HG02678 (cell line): ENCODE data around the gene PPP3R1.
A peak's percentile ranks its signal among the peaks of the same experiment; 100 is the strongest.

Experiments
- ATAC-seq: cut with Tn5 transposase; IDR thresholded peaks from one replicate; pipeline ENCODE4 v1.9.1; 2021; ENCODE audit warnings: mild to moderate bottlenecking, moderate library complexity; ENCODE audit not compliant: unreplicated experiment

Gene PPP3R1

DNA sequence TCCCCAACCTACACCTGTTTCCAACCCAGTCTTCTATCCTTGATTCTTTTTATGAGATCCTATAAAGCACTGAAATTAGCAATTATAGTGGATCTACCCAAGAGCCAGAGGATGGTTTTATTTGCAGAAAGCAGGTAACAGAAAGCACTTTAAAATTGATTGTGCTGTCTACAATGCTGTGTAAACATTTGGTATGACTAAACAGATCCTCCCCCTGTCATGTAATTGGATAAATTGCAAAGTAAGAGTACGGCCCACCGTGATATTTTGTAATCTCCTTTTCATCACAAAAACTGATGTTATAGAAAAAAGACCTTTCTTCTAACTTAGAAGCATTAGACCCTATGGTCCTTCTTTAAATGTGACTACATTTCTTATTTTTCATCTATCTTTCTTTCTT lies 11.3 kb upstream of the PPP3R1 start:
- no peak for ATAC-seq

- ATAC-seq, result no peak
These were observed 6.5 kb upstream of the PPP3R1 start for GRCh38 chr2:68258851-68259250.

GRCh38 chr2:68256093-68256450 lies 3.7 kb upstream of the PPP3R1 start:
- no peak for ATAC-seq

GRCh38 chr2:68253219-68254068 lies 1.1 kb upstream of the PPP3R1 start:
- ATAC-seq, result no peak

DNA sequence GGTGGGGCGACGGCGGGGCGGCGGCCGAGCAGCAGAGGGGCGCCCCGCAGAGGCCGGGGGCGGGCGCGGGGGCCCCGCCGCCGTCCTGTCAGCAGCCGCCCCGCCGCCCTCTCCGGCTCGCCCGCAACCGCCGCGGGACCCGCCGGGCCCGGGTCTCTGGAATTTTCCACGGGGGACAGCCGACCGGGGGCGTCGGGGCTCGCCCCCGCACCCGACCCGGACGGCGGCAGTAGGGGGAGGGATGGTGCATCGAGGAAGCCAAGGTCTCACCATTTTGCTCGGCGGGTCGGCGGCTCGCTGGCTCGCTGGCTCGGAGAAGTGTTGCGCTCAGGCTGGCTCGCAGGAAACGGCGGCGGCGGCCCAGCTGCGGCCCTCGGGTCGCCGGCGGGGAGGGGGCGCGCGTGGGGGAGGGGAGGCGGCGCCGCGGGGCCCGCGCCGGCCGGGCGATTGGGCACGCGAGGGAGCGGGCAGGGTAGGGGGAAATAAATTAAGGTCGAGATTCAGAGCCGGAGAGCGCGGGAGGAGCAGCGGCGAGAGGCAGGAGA lies 405 bp downstream of the PPP3R1 start:
- ATAC-seq, result peak; percentile 3

DNA sequence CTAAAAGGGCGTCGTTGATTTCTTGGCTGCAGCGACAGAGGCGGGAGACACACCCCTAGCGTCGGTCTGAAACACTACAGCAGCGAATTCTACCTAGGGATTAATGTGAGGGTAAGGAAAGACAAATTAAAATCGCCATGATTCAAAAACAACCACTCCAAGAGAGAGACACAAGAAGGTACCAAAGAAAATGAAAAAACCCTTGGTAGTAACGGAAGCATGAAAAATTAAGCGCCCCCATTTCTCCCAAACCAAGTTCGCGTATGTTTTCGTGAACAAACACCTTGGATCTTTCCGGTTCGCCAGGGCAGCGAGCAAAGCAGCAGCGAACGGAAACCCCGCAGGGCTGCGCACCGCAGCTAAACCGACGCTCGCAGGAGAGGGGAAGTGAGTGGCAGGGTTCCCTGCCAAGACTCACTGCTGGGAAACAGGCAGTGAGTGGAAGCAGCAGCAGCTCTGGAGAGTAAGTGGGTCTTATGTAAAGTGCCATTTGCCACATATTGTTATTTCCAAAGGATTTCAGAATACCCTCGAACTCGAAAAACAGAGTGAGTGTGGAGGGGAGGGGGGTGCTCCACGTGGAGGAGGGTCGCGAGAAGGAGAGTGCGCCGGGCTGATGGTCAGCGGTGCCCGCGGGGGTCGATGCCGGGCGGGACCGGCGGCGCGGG lies 1.0 kb downstream of the PPP3R1 start:
- ATAC-seq, result peak; percentile 47

- no peak for ATAC-seq
These were observed 1.6 kb downstream of the PPP3R1 start for GRCh38 chr2:68250652-68251186.

DNA sequence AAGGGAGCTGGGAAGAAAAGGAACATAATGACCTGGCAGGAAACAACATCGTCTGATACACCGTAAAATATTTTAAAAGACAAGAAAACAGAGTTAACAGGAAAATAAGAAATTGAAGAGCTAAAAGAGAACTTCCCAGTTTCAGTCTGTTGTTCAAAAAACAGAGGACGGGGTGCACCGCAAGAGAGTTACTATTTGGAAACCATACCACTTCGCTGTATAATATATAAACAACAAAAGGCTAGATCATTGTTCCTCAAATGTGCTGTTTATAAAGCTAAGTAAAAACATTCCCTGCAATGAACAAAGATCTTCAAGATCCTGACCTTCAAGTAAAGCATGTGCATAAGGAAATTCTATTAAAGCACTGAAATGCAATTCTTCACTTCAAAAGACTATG lies 2.1 kb downstream of the PPP3R1 start:
- ATAC-seq, result no peak

- ATAC-seq, result no peak
These were observed 3.5 kb downstream of the PPP3R1 start for GRCh38 chr2:68248806-68249205.

DNA sequence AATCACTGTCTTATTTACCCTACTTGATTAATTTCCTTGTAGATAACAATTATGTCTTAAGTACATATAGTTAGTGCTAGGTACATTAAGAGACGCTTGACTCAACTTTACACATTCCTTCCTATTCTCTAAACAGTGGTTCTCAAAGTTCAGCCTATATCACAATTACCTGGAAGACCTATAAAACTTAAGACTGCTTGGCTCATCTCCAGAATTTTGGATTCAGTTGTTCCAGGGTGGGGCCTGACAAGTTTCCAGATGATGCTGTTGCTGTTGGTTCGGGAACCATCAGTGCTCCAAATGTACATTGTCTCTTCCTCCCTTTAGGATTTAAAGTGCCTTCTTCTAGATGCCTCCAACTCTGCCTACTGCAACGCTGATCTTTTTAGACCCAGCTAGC lies 4.0 kb downstream of the PPP3R1 start:
- ATAC-seq, result no peak

DNA sequence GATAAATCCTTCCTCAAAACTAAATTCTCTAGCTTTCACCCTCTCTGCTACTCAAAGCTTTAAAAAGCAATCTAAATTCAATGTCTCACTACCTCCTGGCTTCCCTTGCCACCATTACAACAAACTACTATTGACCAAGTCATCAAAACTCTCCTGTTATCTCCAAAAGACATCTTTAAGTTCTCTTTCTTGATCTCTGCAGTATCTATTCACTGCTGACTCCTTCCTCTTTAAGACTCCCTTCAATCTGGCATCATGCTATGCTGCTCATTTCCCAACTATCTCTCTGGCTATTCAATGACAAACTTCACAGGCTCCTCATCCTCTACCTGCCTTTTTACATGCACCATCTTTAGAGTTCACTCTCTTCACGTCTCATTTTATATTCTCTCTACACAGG lies 5.9 kb downstream of the PPP3R1 start:
- no peak for ATAC-seq

DNA sequence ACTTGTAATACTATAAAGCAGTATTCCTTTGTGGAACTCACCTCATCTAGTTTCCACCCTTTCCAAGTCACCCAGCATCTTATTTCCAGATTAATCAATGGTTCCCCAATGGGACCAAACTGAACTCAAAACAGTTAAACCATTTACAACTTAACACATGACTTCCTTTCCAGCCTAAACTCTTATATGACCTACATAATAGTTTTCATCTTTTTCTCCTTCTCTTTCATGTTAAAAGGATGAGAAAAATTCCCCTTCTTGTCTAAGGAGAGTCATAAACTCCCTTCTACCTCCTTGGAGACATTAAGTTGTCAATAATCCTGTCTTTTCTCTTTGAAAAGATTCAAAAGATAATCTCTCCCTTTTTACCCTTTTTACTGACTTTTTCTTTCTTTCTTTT lies 6.7 kb downstream of the PPP3R1 start:
- ATAC-seq, result no peak

GRCh38 chr2:68245066-68245465 lies 7.3 kb downstream of the PPP3R1 start:
- ATAC-seq, result no peak

- no peak for ATAC-seq
These were observed 7.9 kb downstream of the PPP3R1 start for GRCh38 chr2:68244456-68244855.

DNA sequence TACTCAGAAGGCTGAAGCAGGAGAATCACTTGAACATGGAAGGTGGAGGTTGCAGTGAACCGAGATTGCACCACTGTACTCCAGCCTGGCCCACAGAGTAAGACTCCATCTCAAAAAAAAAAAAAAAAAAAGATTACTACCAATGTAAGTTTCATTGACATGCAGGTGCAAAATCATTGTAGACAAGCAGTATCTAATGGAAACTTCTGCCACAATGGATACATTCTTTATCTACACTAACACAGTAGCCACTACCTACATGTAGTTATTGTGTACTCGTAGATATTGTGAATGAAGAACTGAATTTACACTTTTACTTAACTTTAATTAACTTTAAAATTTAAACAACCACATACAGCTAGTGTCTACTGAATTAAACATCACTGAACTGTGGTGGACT lies 10.6 kb downstream of the PPP3R1 start:
- no peak for ATAC-seq

- no peak for ATAC-seq
These were observed 11.9 kb downstream of the PPP3R1 start for GRCh38 chr2:68240446-68240845.

DNA sequence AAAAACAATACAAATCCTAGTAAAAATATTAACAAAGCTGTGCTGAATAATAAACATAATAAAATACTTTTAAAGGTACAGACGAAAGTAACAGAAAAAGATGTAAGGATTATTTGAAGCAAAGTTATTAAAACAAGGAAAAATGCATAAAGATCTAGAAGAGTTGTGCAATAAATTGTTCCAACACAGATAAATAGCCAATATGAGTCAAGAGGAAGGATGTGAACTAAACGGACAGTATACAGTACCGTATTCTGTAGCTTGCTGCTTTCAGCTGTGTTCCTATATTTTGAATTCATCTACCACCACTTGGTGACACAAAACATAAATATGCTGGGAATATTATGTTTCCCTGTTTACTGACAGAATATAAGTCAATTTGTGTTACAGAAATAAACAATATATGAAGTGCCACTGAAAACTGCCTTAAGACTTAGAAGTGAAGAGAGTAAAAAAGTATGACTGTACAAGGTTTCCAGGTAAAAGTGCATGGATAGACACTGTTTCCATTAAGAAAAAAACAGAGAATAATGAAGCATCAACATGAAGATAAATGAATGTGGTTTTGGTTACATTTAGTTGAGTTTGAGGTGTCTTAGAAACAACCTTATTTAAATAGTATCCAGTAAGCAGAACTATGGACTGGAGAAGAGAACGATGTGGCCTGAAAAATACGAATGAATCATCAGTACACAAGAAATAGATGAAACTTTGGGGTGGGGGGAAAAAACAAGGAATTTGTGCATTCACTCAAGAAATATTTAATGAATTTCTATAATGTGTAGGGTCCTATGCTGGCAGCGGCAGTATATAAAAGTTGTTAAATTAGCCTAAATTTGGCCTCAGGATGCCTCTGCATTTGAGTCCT lies 13.1 kb downstream of the PPP3R1 start:
- no peak for ATAC-seq

GRCh38 chr2:68237976-68238580 lies 14.3 kb downstream of the PPP3R1 start:
- ATAC-seq, result no peak

DNA sequence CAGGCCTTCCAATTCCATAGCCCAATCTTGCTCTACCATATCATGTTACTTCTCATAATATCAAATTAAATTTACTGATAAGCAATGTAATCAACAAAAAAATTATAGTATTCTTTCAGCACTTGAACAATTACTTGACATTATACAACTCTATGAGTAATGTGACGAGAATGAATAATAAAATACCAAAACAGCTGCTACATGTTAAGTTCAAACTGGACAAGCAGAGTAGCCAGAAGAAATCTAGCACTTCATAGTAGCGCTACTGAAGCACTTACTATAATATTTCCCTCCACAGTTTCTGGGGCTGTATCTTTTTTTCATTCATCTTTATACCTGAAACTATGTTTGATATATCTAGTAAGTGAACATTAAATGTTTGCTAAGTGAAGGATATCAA lies 14.9 kb downstream of the PPP3R1 start:
- ATAC-seq, result no peak

DNA sequence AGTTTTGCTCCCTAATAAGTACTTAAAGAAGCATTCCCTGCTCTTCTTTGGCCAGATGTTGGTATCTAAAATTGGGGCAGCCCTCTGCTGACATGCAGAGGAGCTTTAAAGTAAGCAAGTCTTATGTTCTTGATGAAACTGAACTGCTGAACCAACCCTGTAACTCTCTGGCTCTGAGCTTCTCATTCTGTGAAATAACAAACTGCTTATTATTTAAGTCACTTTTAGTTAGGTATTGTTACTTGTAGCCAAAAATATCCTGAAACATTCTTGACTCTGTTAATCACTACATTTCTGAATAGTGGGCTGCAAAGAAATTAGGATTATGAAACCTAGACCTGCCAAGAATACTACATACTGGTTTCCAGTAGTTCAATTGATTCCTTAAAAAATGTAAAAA lies 15.5 kb downstream of the PPP3R1 start:
- ATAC-seq, result no peak
